NCI-H2171 (cell line): ENCODE measurements around the gene RPS6KA2.
A peak's percentile ranks its signal among the peaks of the same experiment; 100 is the strongest.
"Not testable (repeated sequence)": the region's sequence is repeated elsewhere in the genome, so short reads cannot be mapped to it uniquely, and the experiment has no call there.

Experiments
- DNase-seq: peaks from one replicate; lab custom pipeline; 2025; lab: John Stamatoyannopoulos, UW

RPS6KA2 gene

DNA sequence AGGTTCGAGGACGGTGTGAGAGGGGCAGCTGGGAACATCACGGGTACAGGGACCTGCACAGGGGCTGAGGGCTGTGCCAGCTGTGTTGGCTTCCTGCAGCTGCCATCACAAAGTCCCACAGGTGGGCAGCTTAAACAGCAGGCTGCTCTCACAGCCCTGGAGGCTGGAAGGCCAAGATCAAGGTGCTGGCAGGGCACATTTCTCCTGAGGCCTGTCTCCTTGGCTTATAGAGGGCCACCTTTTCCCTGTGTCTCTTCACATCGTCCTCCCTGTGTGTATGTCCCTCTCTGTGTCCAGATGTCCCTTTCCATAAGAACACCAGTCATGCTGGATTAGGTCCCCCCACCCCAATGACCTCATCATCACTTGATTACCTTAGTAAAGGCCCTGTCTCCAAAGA, 229.2 kb downstream of the RPS6KA2 start:
- no peak for DNase-seq

DNA sequence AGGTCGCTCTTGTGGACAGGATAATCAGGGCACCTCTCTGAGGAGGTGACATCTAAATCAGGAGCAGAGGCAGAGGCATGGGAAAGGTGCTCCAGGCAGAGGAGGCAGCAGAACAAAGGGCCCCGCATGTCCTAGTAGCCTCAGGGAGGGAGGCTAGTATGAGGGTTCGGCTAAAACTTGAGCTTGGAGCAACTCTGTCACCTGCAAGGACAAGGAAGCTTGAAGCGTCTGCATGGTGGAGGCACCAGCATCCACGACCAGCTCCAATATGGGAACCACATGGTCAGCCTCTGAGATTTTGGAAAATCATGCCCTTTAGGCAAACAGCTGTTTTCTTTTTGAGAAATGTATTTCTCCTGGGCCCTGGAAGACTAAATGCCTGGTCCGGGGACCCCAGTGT, 231.3 kb downstream of the RPS6KA2 start:
- no peak for DNase-seq

- no peak for DNase-seq
These were observed 231.7 kb downstream of the RPS6KA2 start for GRCh38 chr6:166395351-166395750.

DNA sequence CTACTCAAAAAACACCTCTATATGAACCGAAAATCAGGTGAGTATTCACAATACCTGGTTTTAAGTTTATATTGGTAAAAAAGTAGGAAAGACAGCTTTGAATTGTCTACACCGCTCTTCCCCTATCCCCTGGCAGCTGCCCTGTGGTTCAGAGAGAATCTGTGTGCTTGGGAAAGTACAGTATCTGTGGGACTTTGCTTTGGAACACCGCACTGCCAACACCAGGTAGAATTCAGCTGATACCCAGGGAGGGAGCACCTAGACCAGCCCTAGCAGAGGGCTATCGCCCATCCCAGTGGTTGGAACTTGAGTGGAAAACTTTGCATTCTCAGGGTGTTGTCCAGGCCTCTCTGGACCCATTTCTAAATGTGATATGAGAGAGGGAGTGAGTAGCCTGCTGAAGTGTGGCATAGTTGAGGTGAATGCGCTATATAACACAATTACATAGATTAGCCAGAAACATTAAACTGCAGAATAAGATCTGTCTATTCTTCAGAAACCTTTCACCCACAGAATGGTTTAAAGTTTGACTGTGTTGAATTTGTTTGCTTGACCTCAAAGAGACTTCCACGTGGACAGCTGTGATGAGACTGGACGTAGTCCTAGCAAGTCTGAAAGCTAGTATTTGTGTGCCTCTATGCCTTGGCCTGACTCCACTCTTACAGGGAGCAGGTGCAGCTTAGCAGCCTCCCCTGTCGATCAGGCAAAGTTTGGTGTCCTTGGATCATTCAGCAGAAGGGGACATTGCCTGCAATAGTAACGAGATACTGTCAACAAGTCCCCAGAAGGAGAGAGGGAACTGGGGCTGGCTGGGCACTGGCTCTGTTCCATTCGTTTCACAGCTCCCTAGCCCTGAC, 232.8 kb downstream of the RPS6KA2 start:
- DNase-seq = no peak

GRCh38 chr6:166393535-166393823, 233.6 kb downstream of the RPS6KA2 start:
- DNase-seq = no peak

DNA sequence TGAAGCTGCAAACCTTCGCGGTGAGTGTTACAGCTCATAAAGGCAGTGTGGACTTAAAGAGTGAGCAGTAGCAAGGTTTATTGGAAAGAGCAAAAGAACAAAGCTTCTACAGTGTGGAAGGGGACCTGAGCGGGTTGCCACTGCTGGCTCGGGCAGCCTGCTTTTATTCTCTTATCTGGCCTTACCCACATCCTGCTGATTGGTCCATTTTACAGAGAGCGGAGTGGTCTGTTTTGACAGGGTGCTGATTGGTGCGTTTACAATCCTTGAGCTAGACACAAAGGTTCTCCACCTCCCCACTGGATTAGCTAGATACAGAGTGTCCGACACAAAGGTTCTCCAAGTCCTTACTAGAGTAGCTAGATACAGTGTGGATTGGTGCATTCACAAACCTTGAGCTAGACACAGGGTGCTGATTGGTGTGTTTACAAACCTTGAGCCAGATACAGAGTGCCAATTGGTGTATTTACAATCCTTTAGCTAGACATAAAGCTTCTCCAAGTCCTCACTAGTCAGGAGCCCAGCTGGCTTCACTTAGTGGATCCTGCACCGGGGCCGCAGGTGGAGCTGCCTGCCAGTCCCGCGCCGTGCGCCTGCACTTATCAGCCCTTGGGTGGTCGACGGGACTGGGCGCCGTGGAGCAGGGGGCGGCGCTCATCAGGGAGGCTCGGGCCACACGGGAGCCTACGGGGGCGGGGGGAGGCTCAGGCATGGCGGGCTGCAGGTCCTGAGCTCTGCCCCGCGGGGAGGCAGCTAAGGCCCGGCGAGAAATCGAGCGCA, 234.1 kb downstream of the RPS6KA2 start:
- DNase-seq = not testable (repeated sequence)

GRCh38 chr6:166389119-166389518, 237.9 kb downstream of the RPS6KA2 start:
- DNase-seq = no peak

GRCh38 chr6:166388290-166389004, 238.6 kb downstream of the RPS6KA2 start:
- DNase-seq = no peak

DNA sequence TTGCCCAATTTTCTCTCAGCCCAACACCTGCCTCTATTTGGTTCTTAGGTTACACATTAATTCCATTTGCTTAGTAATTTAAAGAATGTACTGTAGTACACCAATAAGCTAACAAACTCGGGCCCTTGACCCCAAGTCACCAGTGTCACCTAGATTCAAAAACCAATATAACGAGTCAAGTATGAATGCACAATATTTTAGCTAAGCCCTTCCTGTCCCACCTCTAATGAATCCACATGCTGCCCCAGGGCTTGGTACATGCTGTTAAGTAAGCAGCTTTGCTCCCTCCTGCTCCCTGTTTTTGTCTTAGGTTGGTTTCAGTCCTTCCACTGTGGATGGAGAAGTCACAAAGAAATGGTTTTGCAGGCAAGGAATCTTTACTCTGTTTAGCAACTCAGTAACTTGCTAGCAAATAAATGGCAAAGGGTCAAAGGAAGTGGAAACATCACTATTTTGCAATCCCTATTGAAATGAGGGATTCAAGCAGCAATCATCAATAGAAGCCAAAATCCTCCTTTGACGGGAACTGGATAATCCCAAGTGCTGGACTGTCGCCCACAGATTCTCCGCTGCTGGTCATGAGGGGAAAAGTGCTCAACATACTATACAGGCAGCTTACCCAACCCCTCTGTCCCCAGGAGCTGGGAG, 239.3 kb downstream of the RPS6KA2 start:
- no peak for DNase-seq

GRCh38 chr6:166387098-166387497, 240.0 kb downstream of the RPS6KA2 start:
- DNase-seq = not testable (repeated sequence)

DNA sequence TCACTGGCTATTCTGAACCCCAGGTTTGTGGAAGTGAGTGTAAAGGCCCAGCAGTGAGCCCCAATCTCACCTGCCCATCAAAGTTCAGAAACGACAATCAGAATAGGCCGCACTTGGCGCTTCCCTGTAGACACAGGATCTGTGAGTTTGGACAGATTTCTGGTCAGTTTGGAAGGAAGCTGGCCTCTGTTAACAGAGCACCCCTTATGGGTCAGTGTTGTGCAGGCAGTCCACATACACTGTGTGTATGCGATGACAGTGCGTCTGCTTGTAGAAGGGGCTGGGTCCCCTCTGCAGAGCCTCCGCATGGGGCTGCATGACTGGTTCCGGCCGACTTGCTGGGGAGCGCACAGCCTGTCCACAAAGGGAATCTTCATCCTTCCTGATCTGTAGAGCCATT, 240.9 kb downstream of the RPS6KA2 start:
- DNase-seq = no peak

GRCh38 chr6:166383802-166384363, 243.2 kb downstream of the RPS6KA2 start:
- DNase-seq = not testable (repeated sequence)

DNA sequence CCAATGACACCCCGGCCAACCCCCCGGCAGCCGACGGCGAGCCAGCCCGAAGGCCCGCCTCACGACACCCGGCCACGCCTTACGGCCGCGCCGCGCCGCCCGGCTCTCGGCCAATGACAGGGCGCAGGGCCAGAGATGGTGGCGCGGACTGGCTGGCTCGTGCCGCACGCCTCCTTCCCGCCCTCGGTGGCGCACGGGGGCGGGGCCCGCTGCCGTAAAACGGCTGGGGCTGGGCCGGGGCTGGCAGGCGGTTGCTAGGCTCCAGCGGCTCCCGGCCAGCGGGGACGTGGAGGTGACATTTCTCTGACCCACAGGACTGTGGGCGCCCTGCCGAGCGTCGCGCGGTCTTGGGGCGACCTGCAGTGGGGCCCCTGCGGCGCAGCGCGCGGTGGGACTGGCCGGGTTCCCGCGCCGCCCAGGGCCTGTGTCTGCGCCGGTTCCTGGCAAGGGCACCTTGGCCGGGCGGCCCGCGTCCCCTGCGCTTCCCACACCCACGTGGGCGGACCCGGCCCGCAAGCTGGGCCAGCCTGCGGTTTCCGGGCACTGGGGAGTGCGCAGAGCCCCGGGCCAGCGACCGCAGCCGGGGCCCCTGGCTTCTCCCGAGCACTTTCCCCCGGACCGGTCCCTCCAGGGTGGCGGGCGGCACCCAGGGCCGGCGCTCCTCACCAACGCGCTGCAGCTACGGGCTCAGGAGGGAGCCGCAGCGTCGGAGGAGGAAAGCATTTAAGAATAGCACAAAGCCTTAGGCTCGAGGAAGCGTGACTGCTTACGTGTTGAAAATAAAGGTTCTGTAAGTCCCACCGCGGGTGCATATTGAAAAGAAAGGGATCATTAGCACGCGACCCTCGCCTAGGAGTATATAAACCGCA, 243.9 kb downstream of the RPS6KA2 start, which contains the start of gene MPC1:
Gene MPC1 (minus strand): TSS at position 8 of the 869 bp plus-strand sequence. CDS start 64 bp downstream, outside the sequence.
- DNase-seq = peak; percentile 90

GRCh38 chr6:166382500-166382932, 244.5 kb downstream of the RPS6KA2 start:
- DNase-seq = no peak

DNA sequence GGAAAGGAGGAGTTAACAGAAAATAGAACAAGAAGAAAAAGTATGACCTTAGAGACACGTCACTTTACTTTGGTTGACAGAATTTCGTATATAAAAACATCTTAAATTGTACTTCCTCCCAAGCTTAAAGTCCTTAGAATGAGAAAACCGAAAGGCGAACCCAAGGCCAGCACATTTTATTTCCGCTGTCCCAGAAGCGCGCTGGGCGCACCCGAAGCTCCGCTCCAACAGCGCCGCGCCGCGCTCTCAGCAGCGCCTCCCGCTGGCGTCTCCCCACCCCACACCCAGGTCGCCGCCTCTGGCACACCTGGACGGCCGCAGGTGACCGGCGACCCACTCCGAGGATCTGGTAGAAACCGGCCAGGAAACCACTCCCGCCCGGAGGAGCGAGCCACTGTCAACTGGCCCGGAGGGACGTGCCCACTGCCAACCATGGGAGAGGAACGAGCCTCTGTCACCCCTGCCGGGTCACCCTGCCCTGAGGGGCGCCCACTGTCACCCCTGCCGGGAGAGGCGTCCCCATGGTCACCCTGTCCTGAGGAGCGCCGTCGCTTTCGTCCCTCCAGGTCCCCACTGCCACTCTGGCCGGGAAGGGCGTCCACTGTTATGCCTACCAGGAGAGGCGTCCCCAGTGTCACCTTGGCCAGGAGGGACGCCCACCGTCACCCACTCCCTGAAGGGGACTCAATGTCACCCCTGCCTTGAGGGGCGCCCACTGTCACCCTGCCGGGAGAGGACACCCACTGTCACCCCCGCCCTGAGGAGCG, 245.1 kb downstream of the RPS6KA2 start:
- no peak for DNase-seq

- DNase-seq = no peak
These were observed 245.7 kb downstream of the RPS6KA2 start for GRCh38 chr6:166381381-166381732.

GRCh38 chr6:166379800-166380199, 247.3 kb downstream of the RPS6KA2 start:
- no peak for DNase-seq

DNA sequence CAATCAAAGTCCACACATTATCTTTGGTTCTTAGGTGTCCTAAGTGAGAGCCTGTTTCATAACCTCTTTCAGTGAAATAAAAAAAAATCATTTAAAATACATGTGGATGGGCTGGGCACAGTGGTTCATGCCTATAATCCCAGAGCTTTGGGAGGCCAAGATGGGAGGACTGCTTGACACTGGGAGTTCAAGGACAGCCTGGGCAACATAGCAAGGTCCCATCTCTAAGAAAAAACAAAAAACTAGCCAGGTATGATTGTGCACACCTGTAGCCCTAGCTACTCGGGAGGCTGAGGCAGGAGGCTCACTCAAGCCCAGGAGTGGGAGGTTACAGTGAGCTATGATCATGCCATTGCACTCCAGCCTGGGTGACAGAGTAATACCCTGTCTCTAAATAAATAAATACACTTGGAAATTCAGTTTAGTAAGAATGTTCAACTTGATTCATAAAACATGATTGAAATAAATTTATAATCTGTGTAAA, 247.9 kb downstream of the RPS6KA2 start:
- no peak for DNase-seq

DNA sequence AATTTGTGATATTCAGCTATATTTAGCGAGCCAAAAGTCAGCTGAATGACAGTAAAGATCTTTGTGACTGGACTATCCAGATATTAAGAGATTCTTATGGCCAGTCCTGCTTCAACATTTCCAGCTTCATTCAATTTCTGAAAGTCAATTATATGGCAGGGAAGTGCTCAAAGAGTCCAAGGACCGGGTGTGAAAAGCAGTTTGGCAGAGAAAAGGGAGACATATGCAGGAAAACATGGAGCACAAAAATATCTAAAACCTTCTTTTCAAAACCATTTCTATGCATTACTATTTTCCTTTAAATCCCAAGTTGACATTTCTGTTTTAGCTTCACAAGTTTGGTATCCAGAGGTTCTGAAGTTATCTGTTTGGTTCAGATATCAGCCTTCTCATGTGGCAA, 249.3 kb downstream of the RPS6KA2 start:
- DNase-seq = no peak

GRCh38 chr6:166375013-166375412, 252.0 kb downstream of the RPS6KA2 start:
- DNase-seq = no peak
